ENCODE results near the gene ATP1B3.
"Not testable (repeated sequence)": the region's sequence is repeated elsewhere in the genome, so short reads cannot be mapped to it uniquely, and the experiment has no call there.

Gene ATP1B3

DNA sequence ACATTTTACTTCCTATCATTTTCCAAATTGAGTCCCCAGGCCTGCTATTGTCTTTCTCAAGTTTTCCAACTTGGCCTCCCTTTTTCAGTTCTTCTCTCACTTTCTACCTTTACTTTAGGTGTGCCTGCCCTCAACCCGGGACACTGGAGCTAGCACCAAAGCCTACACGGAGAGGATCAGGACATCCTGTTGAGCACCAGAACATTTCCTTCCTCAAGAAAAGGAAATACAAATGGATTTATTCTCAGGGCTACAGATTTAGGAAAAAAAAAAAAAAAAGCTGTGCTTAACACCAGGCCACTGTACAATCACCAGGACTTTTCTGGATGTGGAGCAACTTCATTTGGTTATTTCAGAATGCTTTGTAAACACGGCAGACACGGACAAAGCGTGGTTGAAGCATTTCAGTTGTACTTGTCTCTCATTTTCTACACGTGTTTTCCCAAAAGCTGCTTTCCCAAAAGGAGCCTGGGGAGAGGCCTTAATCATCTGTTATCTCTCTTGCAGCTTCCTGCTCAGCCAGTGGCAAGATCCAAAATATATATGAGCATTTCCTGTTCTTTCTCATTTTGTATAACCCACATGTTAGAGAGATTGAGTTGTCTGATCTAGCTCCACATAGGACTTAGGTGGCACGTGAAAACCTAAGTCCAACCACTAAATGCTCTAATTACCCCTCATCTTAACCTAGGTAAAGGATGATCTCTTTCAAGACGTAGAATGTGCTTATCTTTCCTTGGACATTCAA is 15.5 kb upstream of the ATP1B3 start:
- DNase-seq (ENCODE audit: low spot score), result no peak

DNA sequence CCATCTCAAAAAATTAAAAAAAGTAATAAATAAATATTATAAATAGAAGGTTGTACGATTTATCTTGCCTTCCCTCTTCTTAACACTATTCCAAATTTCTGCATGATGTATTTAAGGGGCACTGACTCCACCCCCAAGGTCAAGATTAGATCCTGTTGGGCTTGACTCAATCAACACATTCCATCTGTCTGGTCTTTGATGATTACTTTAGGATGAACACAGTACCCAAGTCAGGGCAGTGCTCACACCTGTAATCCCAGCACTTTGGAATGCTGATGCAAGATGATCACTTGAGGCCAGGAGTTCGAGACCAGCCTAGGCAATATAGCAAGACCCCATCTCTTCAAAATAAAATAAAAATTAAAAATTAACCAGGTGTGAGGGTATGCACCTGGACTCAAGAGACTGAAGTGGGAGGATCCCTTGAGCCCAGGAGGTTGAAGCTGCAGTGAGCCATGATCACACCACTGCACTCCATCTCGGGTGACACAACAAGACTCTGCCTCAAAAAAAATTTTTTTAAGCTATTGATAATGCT is 14.1 kb upstream of the ATP1B3 start:
- DNase-seq (ENCODE audit: low spot score), result no peak

DNA sequence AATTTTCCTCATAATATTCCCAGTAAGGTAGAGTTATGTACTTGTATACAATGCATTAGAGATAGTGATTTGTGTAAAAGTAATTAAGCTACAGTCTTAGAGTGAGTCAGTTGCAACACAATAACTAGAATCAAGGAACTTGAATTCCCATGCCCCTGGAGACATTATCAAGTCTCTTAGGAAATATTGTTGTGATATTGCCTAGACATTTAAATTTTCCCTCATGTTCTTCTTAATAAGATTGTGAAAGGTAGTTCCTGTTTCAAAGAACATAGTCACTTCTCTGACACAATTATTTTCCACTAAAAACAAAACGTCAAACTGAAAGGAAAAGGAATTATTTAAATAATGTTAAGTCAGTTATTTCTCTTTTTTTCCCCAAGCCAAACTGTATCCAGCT is 13.0 kb upstream of the ATP1B3 start:
- DNase-seq (ENCODE audit: low spot score), result no peak

DNA sequence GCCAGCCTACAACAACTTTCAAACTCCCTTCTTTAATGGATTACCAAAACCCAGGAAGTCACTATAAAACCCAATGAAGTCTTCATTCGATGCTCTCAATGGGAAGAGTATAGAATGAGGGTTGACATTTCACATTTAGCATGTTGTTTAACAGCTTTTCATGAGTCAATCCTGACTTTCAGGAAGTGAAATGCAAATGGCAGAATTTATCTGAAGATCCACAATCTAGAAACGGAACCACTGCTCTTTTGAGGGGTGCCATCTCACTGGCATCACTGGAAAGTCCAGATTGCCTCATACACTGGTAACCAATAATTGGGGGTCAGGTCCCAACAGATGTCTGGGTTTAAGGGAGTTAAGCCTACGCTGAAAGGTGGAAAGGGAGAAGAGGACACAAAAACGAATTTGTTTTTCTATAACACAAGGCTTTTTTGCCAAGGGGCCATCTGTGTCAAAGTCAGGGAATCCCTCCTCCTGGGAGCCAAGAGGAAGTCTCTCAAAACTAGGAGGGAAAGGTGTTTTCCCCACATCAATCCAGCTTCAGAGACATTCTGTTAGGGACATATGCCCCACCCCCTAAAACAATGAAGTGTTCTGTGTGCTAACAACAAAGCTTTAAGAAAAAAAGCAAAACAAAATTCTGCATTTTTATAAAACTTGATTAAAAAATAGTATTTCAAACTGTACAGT is 12.0 kb upstream of the ATP1B3 start:
- DNase-seq (ENCODE audit: low spot score), result no peak

DNA sequence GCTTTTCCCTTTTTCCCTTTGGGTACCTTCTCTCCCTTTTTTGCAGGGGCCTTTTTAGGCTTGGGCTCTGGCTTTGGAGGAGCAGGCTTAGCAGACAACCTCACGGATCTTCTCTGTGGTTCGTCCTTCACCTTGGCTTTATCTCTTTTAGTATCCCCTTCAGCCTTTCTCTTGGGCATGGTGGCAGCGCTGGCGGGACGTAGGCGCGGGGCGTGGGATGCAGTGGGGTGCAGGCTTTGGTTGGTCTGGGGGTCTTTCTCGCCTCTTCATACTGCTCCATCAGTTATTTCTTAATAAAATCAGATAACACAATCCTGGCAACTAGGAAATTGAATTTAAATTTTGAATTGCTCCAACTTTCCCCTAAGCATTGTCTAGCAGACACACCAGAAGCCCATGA is 11.3 kb upstream of the ATP1B3 start:
- DNase-seq (ENCODE audit: low spot score), result no peak

DNA sequence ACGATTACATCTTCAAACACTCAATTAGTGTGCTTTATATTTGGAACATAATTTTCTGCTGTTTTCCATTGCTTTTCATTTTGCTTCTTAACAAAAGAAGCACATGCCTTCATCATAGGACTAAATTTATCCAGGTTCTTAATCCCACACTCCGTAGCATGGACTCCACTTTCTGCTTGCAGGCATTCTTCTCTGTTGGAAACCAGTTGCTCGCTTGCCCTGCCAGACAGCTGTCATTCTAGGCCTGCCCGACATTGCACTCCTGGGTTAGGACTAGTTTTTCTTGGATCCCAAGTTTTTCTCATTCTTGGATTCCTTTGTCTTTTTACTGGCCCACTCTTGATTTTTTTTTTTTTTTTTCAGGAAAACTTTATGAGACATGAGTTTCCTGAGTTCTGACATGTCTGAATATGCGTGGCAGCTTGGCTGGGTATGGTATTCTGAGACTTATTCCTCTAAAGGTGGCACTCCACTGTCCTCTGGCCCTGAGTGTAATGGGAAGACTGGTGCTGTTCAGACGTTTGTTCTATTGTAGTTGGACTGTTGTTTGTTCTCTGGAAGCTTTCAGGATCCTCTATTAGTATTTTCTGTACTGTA is 6.3 kb upstream of the ATP1B3 start:
- no peak for DNase-seq (ENCODE audit: low spot score)

DNA sequence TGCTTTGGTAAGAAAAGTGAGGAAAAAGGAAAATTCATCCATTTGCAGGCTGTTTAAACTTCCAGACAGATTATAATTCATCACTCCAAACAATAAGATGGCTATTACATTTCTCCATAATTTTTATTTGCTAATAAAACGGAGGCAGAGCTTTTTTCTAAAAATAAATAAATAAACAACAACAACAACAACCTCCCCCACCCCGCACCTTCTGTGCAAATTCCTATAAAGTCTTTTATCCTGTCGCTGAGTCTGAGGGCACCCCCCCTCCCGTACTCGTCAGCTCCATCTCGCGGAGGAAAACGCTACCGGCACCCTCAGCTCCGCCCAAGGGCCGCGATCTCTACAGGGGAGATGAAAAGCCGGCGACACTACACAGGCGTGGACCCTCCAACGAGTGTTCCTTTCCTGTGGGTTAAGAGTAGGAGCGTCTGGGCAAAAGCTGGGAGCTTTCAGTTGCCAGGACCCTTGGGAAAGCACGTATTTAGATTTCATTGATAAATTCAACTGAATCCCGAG is 1.0 kb upstream of the ATP1B3 start:
- peak; percentile 87 for DNase-seq (ENCODE audit: low spot score)

DNA sequence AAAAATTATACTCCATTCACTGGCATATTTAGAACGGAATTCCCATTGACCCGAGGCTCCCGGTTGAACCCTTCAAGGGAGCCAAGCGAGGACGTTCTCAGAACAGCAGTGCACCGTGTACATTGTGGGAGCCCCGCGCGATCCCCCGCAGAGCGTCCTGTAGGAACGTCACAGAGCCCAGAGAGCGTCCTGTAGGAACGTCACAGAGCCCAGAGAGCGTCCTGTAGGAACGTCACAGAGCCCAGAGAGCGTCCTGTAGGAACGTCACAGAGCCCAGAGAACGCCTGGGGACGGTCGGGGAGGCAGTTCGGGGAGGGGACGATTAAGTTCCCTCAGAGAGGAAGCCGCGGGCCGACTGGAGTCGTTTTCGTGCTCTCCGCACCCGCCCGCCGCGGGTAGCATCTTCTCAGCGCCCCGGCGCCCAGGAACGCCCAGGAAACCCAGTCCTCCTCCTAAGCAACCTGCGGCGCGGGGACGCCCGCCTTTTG is 506 bp upstream of the ATP1B3 start:
- DNase-seq (ENCODE audit: low spot score), result no peak

DNA sequence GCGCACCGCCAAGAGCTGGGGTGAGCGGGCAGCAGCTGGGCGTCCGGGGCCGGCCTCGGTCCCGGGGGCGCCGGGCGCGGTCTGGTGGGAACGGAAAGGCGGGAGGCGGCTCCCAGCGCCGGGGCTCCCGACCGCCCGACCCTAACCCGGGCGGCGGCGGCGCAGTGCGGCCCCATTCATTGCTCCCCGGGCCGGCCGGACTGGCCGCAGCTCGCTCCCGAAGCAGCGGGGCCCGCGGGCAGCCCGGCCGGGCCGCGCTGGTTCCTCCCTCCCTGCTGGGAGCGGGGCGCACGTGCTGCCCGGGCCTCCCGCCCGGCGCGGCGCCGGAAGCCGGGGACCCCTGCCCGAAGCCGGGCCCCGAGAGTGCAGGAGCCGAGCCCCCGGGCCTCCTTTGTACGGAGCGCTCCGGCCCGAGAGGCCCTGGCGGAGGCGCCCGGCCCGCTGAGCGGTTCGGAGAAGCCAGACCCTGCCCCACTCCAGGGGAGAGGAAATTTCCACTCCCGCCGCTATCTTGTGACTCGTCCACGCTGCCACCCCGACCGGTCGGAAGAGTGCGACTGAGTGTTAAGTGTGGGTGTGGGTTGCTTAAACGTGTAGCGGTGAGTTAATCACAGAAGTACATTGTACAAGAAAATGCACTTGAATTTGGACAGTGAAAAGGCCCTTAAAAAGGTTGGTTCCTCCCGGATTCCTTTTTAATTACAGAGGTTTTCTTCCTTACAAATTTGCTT is 613 bp downstream of the ATP1B3 start:
- peak; percentile 41 for DNase-seq (ENCODE audit: low spot score)

DNA sequence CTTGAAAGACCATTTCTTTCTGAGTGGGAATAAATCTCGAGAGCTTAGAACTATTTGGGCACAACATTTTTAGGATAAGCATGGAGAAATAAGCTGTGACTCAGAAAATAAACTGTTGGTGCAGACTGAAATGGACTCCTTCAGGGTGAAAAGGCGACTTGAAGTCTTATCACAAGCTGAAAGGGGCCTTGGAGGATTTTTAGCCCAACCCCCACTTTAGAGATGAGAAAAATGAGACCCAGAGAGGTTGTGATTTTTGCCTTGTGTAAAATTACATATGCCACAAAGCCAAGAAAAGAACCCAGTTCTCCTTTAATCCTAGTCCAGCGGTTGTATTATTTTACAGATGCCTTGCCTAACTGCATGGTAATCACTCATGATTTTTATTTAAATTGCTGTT is 1.5 kb downstream of the ATP1B3 start:
- DNase-seq (ENCODE audit: low spot score), result no peak

DNA sequence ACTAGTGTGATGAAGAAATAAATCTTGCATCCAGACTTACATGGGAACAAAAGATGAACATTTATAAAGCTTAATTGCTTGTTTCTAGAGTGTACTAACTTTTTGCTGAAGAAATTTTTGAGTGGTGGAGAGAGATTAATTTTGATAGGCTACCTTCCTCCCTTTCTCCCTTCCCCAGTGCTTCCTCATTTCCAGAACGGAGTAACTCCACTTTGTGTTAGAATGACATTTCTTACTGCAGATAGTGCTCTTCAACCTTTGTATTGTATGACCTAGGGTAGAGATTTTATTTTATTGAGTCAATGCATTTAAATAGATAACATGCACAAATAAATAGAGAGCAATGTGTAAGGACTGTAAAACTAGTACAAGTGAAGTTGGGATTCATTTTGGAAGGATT is 1.9 kb downstream of the ATP1B3 start:
- no peak for DNase-seq (ENCODE audit: low spot score)

DNA sequence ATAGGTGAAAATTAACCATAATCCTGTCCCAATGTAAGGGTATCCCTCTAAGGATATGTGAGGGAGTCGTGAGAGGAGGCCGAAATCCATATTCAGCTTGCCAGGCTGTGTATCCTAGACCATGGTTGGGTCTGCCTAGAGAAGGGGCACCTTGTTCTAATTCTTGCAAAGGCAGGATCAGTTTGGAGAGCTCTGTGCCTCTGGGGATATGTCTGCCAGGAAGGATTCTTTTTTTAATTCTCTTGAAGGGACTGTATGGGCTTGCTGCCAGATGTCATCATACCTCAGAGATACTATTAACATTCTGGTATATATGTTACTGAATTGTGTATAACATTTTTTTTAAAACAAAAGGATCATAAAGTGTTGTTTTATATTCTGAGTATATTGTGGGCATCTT is 2.4 kb downstream of the ATP1B3 start:
- peak; percentile 30 for DNase-seq (ENCODE audit: low spot score)

DNA sequence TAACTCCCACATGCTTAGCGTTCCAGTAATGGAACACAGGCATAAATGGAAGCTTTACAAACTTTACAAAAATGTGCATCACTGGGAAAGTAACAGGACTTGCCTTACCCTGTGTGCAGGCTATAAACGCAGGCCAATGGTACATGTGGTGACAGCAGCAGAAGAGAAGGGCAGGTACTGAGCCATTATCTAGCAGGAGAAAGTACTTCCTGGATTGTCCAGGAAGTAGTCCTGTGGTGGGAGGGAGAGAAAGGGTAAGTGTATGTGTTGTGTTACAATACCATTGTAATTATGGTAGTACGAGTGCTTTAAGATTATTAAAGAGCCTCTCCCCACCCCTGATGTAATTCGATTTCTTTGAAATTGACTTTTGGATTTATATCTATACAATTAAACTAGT is 5.3 kb downstream of the ATP1B3 start:
- no peak for DNase-seq (ENCODE audit: low spot score)

DNA sequence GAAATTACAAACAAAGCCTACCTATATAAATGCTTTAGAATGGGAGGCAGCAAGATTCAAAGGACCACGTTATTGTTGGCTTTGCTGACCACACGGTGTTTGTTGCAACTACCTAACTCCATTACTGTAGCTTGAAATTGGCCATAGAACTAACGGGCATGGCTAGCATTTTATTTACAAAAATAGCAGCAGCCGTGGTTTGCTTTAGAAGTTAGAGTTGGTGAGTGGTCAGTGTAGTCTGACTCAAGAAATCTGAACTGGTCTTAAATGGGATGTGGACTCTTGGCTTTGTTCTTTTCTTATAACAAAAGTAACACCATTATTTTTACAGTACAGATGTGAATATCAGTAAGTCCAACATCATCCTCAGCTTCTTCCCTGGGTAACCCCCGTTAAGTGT is 10.6 kb downstream of the ATP1B3 start:
- no peak for DNase-seq (ENCODE audit: low spot score)

DNA sequence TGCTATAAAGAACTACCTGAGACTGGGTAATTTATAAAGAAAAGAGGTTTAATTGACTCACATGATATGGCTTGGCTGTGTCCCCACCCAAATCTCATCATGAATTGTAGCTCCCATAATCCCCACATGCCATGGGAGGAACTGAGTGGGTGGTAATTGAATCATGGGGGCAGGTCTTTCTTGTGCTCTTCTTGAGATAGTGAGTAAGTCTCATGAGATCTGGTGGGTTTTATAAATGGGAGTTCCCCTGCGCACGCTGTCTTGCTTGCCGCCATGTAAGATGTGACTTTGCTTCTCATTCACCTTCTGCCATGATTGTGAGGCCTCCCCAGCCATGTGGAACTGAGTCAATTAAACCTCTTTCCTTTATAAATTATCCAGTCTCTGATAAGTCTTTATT is 12.1 kb downstream of the ATP1B3 start:
- DNase-seq (ENCODE audit: low spot score), result not testable (repeated sequence)

DNA sequence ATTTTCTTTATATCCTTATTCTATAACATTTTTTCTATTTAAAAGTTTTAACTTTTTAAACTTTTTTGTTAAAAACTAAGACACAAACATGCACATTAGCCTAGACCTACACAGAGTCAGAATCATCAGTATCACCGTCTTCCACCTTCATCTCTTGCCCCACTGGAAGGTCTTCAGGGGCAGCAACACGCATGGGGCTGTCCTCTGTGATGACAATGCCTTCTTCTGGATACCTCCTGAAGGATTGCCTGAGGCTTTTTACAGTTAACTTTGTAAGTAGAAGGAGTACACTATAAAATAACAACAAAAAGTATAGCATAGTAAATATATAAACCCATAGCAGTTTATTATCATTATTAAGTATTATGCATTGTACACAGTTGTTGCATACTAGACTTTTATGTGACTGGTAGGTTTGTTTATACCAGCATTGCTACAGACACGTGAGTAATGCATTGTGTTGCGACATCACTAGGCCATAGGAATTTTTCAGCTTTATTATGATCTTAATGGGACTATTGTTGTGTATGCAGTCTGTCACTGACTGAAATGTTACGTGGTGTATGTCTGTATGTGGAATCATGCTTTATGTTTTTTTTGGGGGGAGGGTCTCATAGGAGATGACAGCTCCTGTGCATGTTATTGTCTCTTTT is 18.2 kb downstream of the ATP1B3 start:
- DNase-seq (ENCODE audit: low spot score), result no peak

DNA sequence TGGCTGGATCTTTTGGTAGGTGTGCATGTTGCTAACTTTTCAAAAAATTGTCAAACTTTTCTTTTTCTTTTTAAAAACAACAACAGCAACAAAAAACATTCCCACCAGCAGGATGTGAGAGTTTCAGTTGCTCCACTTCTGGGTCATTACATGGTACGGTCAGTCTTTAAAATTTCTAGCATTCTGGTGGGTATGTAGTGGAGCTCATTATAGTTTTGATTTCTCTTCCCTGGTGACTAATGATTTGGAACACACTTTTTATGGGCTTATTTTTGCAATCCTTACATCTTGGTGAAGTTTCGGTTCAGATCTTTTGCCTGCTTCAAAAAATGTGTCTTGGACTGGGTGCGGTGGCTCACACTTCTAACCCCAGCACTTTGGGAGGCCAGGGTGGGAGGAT is 19.3 kb downstream of the ATP1B3 start:
- DNase-seq (ENCODE audit: low spot score), result no peak

DNA sequence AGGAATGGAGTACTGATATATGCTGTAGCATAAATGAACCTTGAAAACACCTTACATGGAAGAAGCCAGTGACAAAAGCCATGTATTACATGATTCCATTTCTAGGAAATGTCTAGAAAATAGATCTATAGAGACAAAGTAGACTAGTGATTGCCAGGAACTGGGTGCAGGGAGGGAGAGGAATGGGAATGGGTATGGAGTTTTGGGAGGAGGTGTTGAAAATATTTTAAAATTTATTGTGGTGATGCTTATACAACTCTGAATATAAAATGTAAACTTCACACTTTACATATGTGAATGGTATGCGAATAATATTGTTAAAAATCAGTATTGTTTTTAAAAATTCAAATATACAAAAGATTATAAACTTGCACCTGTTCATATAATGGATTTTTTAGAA is 22.5 kb downstream of the ATP1B3 start:
- DNase-seq (ENCODE audit: low spot score), result no peak

DNA sequence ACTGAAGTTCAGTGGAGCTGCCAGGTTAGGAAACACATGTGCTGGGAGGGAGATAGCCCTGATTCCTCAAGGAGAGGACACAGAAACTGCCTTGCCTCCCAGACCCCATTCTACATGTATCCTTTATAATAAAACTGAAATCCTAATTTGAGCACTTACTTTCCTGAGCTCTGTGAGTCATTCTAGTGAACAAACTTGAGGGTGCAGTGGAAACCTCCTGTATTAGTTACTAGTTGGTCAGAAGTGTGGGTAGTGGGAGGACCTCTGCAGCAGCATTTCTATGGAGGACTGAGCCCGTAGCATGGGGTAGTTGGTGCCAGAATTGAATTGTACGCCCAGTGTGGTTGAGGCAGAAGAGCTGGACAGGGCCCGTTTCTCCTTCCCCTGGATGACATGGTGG is 23.9 kb downstream of the ATP1B3 start:
- DNase-seq (ENCODE audit: low spot score), result no peak

DNA sequence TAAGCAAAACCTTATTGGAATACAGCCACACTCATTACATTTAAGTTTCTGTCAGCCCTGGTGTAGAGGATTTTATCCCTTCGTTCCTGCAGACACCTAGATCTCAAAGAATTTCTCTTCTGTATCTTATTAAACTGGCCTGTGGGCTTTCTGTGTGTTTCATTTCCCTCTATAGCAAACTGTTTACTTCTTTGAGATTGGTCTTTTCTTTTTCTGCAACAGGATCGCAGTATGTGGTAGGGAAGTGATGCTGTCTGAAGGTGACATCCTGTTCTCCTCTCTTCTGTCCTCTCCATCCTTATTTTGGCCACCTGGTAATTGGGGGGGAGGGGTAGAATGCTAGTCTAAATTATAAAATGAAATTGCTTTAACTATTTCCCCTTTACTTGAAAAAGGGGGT is 25.5 kb downstream of the ATP1B3 start:
- DNase-seq (ENCODE audit: low spot score), result no peak

DNA sequence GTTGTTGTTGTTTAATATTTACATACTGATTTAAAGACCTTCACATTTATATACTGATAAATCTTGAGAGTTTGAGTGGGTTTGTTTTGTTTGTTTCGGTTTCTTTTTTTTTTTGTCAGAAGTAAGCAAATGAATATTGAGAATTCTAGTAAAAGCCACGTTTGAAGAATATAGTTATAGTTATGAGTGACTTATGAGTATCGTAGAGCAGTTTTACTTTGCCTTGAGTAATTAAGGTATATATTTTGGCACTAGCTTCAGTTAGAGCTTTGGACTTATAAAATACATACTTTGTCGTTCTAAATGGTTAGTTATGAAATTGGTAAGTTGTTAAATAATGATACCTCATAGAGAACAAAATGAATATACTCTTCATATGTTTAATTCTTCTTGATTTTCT is 27.8 kb downstream of the ATP1B3 start:
- no peak for DNase-seq (ENCODE audit: low spot score)

DNA sequence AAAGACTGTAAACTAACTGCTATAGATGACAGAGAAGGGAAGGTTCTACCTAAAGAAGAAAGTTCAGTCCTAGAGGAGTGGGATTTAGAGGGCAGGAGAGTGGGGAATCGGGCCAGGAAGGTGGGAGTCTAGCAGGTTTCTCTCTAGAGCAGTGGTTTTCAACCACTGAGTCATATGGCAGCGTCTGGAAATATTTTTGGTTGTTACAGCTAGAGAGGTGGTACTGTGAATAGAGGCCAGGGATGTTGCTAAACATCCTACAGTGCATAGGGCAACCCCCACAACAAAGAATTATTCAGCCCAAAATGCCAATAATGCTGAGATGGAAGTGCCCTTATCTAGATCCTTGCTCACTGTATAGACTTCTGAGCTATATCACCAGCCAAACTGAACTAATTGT is 28.7 kb downstream of the ATP1B3 start:
- DNase-seq (ENCODE audit: low spot score), result no peak
